Measurements from ENCODE around the gene C8G. TPM values are rescaled to one million over a fixed set of nuclear protein-coding genes. Genes with fewer than 3 reads are reported as not detected.

Gene C8G
- total and polyA plus RNA-seq, 9 of the 15 experiments (the other 6 are each of a cell fraction or from before 2014, with no cell fraction given) = 0.35 to 5.9 (median 2.7) TPM; not detected in 2

DNA sequence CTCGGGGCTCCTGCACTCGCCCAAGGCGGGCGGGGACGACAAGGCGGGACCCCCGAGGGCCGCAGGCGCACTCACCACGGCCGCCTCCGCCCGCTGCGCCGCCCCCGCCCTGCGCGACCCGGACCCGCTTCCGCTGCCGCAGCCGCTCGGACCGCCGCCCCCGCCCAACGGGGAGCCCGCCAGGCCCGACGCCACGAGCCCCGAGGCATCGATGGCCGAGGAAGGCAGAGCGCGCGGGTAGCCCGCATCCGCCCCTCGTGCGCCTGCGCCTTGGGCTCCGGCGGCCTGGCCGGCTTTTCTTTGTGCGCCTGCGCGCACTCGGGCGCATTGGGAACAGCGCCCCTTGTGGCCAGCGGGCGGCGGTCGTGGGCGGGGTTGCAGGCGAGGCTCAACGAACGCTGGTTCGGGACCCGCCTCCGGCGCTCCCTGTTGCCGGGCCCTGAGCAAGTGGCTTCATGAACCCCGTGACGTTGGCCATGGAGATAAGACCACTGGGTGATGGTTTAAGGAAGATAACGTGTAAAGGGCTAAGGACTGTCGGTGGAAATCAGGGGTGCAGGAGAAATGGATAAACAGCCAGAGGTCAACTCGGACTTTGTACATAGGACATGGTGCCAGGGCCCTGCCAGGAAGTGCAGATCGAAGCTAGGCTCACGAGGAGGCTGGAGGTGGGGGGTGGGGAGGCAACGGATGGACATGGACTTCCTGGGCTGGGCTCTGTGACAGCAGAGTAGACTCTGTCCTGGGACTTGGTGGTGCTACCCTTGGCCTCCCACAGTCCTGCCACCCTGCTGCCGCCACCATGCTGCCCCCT is at the start of gene C8G, which contains the start of gene FBXW5 (continued):
- no peak for TF ChIP-seq ZNF282 (CRISPR knock-in tag; IDR thresholded peaks at IDR 0.05)
- peak; percentile 82 for TF ChIP-seq MTA3 (IDR thresholded peaks at IDR 0.05; ENCODE audit: borderline replicate concordance)
- no peak for TF ChIP-seq RBM17 (IDR thresholded peaks at IDR 0.05; ENCODE audit: borderline replicate concordance, low read depth, low read length)
- no peak for TF ChIP-seq ZNF311 (CRISPR knock-in tag; IDR thresholded peaks at IDR 0.05)
- peak; percentile 57 for TF ChIP-seq HNRNPLL (IDR thresholded peaks at IDR 0.05; ENCODE audit: low read depth, low read length, poor library complexity, severe bottlenecking)
- no peak for TF ChIP-seq HEY1 (CRISPR knock-in tag; IDR thresholded peaks at IDR 0.05; ENCODE audit: borderline replicate concordance)
- 0 out of 2 replicates have a peak, but pooled peaks have one; percentile 59 for TF ChIP-seq ZNF76 (CRISPR knock-in tag; IDR thresholded peaks at IDR 0.05; ENCODE audit: borderline replicate concordance)
- no peak for TF ChIP-seq NFE2L1 (tag; IDR thresholded peaks at IDR 0.05; ENCODE audit: borderline replicate concordance, low read depth)
- TF ChIP-seq MYNN (IDR thresholded peaks at IDR 0.05) = no peak
- no peak for TF ChIP-seq MYNN (CRISPR knock-in tag; IDR thresholded peaks at IDR 0.05)
- TF ChIP-seq, protein P1, sequence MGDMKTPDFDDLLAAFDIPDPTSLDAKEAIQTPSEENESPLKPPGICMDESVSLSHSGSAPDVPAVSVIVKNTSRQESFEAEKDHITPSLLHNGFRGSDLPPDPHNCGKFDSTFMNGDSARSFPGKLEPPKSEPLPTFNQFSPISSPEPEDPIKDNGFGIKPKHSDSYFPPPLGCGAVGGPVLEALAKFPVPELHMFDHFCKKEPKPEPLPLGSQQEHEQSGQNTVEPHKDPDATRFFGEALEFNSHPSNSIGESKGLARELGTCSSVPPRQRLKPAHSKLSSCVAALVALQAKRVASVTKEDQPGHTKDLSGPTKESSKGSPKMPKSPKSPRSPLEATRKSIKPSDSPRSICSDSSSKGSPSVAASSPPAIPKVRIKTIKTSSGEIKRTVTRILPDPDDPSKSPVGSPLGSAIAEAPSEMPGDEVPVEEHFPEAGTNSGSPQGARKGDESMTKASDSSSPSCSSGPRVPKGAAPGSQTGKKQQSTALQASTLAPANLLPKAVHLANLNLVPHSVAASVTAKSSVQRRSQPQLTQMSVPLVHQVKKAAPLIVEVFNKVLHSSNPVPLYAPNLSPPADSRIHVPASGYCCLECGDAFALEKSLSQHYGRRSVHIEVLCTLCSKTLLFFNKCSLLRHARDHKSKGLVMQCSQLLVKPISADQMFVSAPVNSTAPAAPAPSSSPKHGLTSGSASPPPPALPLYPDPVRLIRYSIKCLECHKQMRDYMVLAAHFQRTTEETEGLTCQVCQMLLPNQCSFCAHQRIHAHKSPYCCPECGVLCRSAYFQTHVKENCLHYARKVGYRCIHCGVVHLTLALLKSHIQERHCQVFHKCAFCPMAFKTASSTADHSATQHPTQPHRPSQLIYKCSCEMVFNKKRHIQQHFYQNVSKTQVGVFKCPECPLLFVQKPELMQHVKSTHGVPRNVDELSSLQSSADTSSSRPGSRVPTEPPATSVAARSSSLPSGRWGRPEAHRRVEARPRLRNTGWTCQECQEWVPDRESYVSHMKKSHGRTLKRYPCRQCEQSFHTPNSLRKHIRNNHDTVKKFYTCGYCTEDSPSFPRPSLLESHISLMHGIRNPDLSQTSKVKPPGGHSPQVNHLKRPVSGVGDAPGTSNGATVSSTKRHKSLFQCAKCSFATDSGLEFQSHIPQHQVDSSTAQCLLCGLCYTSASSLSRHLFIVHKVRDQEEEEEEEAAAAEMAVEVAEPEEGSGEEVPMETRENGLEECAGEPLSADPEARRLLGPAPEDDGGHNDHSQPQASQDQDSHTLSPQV (IDR thresholded peaks at IDR 0.05) = peak; percentile 51
- no peak for TF ChIP-seq HNRNPL (IDR thresholded peaks at IDR 0.05; ENCODE audit: low read depth, low read length)
- TF ChIP-seq ZNF436 (CRISPR knock-in tag; IDR thresholded peaks at IDR 0.05) = no peak
- TF ChIP-seq, protein P2, sequence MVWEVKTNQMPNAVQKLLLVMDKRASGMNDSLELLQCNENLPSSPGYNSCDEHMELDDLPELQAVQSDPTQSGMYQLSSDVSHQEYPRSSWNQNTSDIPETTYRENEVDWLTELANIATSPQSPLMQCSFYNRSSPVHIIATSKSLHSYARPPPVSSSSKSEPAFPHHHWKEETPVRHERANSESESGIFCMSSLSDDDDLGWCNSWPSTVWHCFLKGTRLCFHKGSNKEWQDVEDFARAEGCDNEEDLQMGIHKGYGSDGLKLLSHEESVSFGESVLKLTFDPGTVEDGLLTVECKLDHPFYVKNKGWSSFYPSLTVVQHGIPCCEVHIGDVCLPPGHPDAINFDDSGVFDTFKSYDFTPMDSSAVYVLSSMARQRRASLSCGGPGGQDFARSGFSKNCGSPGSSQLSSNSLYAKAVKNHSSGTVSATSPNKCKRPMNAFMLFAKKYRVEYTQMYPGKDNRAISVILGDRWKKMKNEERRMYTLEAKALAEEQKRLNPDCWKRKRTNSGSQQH (CRISPR knock-in tag; IDR thresholded peaks at IDR 0.05) = peak; percentile 61; the same call in 1 of the 2 replicates
- TF ChIP-seq ETV1 (tag; conservative IDR thresholded peaks at IDR 0.05; ENCODE audit: low read depth) = peak; percentile 68
- TF ChIP-seq, protein P3, sequence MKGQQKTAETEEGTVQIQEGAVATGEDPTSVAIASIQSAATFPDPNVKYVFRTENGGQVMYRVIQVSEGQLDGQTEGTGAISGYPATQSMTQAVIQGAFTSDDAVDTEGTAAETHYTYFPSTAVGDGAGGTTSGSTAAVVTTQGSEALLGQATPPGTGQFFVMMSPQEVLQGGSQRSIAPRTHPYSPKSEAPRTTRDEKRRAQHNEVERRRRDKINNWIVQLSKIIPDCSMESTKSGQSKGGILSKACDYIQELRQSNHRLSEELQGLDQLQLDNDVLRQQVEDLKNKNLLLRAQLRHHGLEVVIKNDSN (CRISPR knock-in tag; IDR thresholded peaks at IDR 0.05) = peak; percentile 48
- TF ChIP-seq POLR2AphosphoS5 (IDR thresholded peaks at IDR 0.05; ENCODE audit: control insufficient read depth, insufficient read depth, low read depth, low read length) = no peak
- TF ChIP-seq, protein P4, sequence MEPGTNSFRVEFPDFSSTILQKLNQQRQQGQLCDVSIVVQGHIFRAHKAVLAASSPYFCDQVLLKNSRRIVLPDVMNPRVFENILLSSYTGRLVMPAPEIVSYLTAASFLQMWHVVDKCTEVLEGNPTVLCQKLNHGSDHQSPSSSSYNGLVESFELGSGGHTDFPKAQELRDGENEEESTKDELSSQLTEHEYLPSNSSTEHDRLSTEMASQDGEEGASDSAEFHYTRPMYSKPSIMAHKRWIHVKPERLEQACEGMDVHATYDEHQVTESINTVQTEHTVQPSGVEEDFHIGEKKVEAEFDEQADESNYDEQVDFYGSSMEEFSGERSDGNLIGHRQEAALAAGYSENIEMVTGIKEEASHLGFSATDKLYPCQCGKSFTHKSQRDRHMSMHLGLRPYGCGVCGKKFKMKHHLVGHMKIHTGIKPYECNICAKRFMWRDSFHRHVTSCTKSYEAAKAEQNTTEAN (CRISPR knock-in tag; IDR thresholded peaks at IDR 0.05) = no peak; the same call in 1 of the 2 replicates
- TF ChIP-seq MYBL2 (IDR thresholded peaks at IDR 0.05; ENCODE audit: low read depth) = no peak
- TF ChIP-seq MYBL2 (CRISPR knock-in tag; IDR thresholded peaks at IDR 0.05; ENCODE audit: borderline replicate concordance) = no peak
